ENCODE data around the gene RPS8. TPM values are rescaled to one million over a fixed set of nuclear protein-coding genes. Genes with fewer than 3 reads are reported as not detected.
A peak's percentile ranks its signal among the peaks of the same experiment; 100 is the strongest.

Gene RPS8
- total RNA-seq, 1 experiment from 2014 or later, result 2,296 TPM

- Histone ChIP-seq H3K9me2 (ENCODE audit: insufficient read depth) (no peaks in the 10 kb centered on the region), H4K20me1 (ENCODE audit: insufficient read depth) (no peaks in the 10 kb centered on the region), H3K4me1 (ENCODE audit: control insufficient read depth in 1 of 2, insufficient read depth in 2 of 2, low read length in 2 of 2) (peaks cover 54 to 67% of the 10 kb centered on the region in 2 experiments), H3K79me2 (ENCODE audit: insufficient read depth, low read length) (no peaks in the 10 kb centered on the region), H3K9ac (ENCODE audit: low read length) (peak overlapping the region; percentile 4; the same call in 1 of the 2 replicates), H3K36me3 (ENCODE audit: control insufficient read depth in 1 of 2, insufficient read depth in 2 of 2, low read length in 2 of 2) (peaks cover 0 to 5% of the 10 kb centered on the region in 2 experiments; a peak in 1 of 4 replicates), H2AFZ (ENCODE audit: low read depth, low read length, poor library complexity, severe bottlenecking) (no peak overlapping the region), H3K27ac (ENCODE audit: low read depth, low read length) (no peak overlapping the region; the same call in 1 of the 2 replicates), H3K4me3 (replicated peaks in 1 of 2; ENCODE audit: low read depth in 1 of 2, low read length in 2 of 2) (no peak overlapping the region), H3K27me3 (ENCODE audit: insufficient read depth, low read length) (no peaks in the 10 kb centered on the region), H3K9me3 (ENCODE audit: control insufficient read depth in 1 of 2, insufficient read depth in 1 of 2, low read depth in 1 of 2, low read length in 2 of 2) (no peaks in the 10 kb centered on the region), H3K4me2 (ENCODE audit: low read length) (peak overlapping the region; percentile 68; the same call in 1 of the 2 replicates)
- intact Hi-C loops (cut with micrococcal nuclease), result no loop called here
- DNase-seq (ENCODE audit: low read depth, low spot score), result no peak
- BruUV-seq (replicated peaks), result no TSS peak
- ChIA-PET RAD21 (ENCODE audit: low non-redundant PET in 1 of 2, low total read pairs in 2 of 2, uncharacterized antibody in 2 of 2, unreplicated experiment in 2 of 2) (no interaction called here), POLR2A (interaction anchor here (1.0 to 8.0 kb wide), 3 partner anchors 9 to 18 kb away, joined by 3 to 200 read pairs (median 32); partner anchors contain the start of gene PLK3), CTCF (interaction anchor here (2.9 kb wide), 1 partner anchor 11 kb away, joined by 8 read pairs; the partner anchor contains the start of gene PLK3)
- no peak for TF ChIP-seq ELF1 (IDR thresholded peaks at IDR 0.05; ENCODE audit: borderline replicate concordance, low read depth)
- no peak for TF ChIP-seq SRF (IDR thresholded peaks at IDR 0.05; ENCODE audit: low read depth)
- TF ChIP-seq ZNF274 (IDR thresholded peaks at IDR 0.05; ENCODE audit: low read depth, low read length), result no peak
- TF ChIP-seq POLR2AphosphoS5 (IDR thresholded peaks at IDR 0.05; ENCODE audit: low read depth, low read length), result no peak
- no peak for TF ChIP-seq TCF7L2 (IDR thresholded peaks at IDR 0.05; ENCODE audit: borderline replicate concordance, extremely low read depth, insufficient read depth, insufficient read length)
- TF ChIP-seq ZBTB33 (IDR thresholded peaks at IDR 0.05; ENCODE audit: extremely low read depth, insufficient replicate concordance, low read length), result no peak
- ATAC-seq, result no peak
Measured at GRCh38 chr1:44811234-44811633, 35.9 kb downstream of the RPS8 start.

All from HCT116 (cell line).